ENCODE results near the gene KCNQ1OT1.

Gene KCNQ1OT1

DNA sequence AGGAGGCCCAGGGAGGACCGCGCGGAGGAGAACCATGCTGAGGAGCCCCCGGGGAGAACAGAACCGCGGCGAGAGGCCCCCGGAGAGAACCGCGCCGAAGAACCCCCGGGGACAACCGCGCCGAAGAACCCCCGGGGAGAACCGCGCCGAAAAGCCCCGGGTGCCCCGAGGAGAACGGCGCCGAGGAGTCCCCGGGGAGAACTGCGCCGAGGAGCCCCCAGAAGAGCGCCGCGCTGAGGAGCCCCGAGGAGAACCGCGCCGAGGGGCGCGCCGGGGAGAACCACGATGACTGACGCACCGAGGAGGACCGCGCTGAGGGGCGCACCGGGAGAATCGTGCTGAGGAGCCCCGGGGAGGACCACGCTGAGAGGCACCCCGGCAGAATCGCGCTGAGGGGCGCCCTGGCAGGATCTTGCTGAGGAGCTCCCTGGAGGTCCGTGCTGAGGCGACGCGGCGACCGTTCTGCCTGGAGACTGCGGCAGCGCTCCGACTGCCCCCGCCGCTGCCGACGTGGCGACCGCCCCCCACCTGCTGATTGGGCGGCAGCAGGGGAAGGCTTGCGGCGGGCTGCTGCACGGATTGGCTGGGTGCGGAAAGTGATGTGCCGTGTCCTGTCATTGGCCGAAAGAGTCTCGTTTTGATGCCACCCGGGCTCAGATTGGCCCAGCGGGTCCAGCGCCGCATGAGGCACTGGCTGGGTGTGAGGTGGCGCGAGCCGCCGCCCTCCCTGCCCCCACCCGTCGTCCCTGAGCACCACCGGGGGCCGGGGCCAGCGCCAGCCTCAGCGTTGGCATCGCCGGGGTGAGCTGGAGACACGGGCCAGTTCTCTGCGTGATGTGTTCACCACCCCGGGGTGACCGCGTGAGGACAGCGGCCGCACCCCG lies at the start of gene KCNQ1OT1:
Gene KCNQ1OT1 (minus strand): TSS at position 464 of the 884 bp plus-strand sequence.
- peaks cover 24% of the 10 kb centered on the region for H3K4me1 ChIP-seq (ENCODE audit: insufficient read depth, low read length)
- H3K9ac ChIP-seq (ENCODE audit: low read depth, low read length): peak within 1 kb of the TSS; percentile 61
- no peaks in the 10 kb centered on the region for H3K9me3 ChIP-seq (ENCODE audit: control insufficient read depth, insufficient read depth, low read length)
- H3K36me3 ChIP-seq (ENCODE audit: insufficient read depth, low read length): no peaks in the 10 kb centered on the region

GRCh38 chr11:2748814-2749554 lies 49.2 kb upstream of the KCNQ1OT1 start:
- Histone ChIP-seq H3K9me3 (ENCODE audit: control insufficient read depth, insufficient read depth, low read length) (no peaks in the 10 kb centered on the region), H3K4me1 (ENCODE audit: insufficient read depth, low read length) (no peaks in the 10 kb centered on the region), H3K9ac (ENCODE audit: low read depth, low read length) (no peak overlapping the region), H3K36me3 (ENCODE audit: insufficient read depth, low read length) (no peaks in the 10 kb centered on the region; the same call in 1 of the 2 replicates)

DNA sequence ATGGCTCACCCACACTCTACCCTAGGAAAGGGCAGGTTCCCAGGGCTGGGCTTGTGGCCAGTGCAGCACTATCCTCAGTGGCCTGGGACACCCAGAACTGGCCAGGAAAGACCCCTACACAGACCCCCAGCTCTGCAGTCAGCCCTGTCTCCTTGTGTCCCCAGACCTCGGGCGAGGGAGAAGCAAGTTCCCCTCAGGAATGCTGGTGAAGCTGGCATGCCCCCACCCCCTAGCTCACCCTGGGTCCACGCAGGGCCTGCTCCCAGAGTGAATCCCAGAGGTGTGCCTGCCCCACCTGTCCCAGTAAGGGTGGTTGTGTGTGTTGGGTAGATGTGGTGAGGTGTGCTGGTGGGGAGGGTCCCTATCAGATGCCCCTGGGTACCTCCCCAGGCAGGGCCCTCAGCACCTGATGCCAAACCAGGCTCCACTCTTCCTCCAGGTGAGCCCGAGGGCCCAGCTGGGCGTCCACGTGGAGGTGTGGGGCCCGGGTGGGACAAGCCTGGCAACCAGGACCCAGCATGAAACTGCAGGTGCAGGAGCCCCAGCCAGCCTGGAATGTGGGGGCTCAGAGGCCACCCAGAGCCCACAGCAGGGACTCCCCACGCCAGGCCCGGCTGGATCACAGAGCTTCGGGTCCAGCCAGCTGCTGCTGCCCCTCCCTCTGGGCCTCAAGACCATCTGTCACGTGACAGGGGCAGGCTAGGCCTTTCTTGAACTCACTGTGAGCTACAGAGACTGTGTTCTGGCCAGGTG lies 48.4 kb upstream of the KCNQ1OT1 start:
- Histone ChIP-seq H3K9me3 (ENCODE audit: control insufficient read depth, insufficient read depth, low read length) (no peaks in the 10 kb centered on the region), H3K9ac (ENCODE audit: low read depth, low read length) (no peak overlapping the region), H3K4me1 (ENCODE audit: insufficient read depth, low read length) (no peaks in the 10 kb centered on the region), H3K36me3 (ENCODE audit: insufficient read depth, low read length) (no peaks in the 10 kb centered on the region; the same call in 1 of the 2 replicates)

DNA sequence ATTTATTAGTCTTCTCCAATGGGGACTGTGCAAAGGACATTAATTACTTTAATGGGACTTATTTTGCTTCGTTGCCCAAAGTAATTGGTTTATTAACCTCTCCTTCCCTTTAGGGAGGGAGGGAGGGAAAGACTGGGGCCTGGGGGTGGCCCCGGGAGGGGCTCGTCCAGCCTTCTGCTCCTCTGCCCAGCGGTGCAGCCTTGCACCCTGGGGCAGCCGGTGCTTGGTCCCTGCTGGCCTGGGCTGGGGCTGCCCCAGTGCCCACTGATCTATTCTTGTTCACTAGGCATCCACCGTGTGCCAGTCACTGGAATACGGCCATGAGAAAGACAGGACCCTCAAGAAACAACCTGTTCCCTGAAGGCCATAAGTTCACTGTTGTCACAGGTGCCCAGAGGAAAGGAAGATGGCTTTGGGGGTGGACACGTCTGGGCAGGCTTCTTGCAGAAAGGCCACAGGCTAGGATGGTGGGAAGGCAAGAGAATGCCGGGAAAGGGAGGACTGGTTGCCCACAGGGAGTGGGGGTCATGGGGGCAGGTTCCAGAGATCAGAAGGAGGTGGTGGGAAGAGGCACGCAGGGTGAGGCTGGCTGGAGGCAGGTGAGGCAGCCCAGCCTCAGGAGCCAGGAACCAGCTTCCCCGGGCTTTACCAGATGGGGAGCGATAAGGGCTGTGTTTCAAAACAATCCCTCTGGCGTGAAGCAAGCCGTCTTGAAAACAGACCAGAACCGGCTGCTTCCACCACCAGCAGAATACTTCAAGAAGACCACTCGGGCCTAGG lies 47.6 kb upstream of the KCNQ1OT1 start:
- Histone ChIP-seq H3K4me1 (ENCODE audit: insufficient read depth, low read length) (no peaks in the 10 kb centered on the region), H3K9ac (ENCODE audit: low read depth, low read length) (no peak overlapping the region), H3K36me3 (ENCODE audit: insufficient read depth, low read length) (no peaks in the 10 kb centered on the region; the same call in 1 of the 2 replicates), H3K9me3 (ENCODE audit: control insufficient read depth, insufficient read depth, low read length) (no peaks in the 10 kb centered on the region)

- no peak overlapping the region for H3K9ac ChIP-seq (ENCODE audit: low read depth, low read length)
- no peaks in the 10 kb centered on the region for H3K4me1 ChIP-seq (ENCODE audit: insufficient read depth, low read length)
- no peaks in the 10 kb centered on the region for H3K9me3 ChIP-seq (ENCODE audit: control insufficient read depth, insufficient read depth, low read length)
- H3K36me3 ChIP-seq (ENCODE audit: insufficient read depth, low read length): no peaks in the 10 kb centered on the region; the same call in 1 of the 2 replicates
Measured at GRCh38 chr11:2746401-2747247, 46.8 kb upstream of the KCNQ1OT1 start.

GRCh38 chr11:2745511-2745910 lies 45.7 kb upstream of the KCNQ1OT1 start:
- no peaks in the 10 kb centered on the region for H3K4me1 ChIP-seq (ENCODE audit: insufficient read depth, low read length)
- no peak overlapping the region for H3K9ac ChIP-seq (ENCODE audit: low read depth, low read length)
- no peaks in the 10 kb centered on the region for H3K36me3 ChIP-seq (ENCODE audit: insufficient read depth, low read length)
- H3K9me3 ChIP-seq (ENCODE audit: control insufficient read depth, insufficient read depth, low read length): no peaks in the 10 kb centered on the region

- Histone ChIP-seq H3K4me1 (ENCODE audit: insufficient read depth, low read length) (no peaks in the 10 kb centered on the region), H3K9ac (ENCODE audit: low read depth, low read length) (no peak overlapping the region), H3K9me3 (ENCODE audit: control insufficient read depth, insufficient read depth, low read length) (no peaks in the 10 kb centered on the region), H3K36me3 (ENCODE audit: insufficient read depth, low read length) (no peaks in the 10 kb centered on the region)
Measured at GRCh38 chr11:2744166-2744565, 44.4 kb upstream of the KCNQ1OT1 start.

GRCh38 chr11:2743427-2744110 lies 43.8 kb upstream of the KCNQ1OT1 start:
- no peaks in the 10 kb centered on the region for H3K36me3 ChIP-seq (ENCODE audit: insufficient read depth, low read length)
- H3K9me3 ChIP-seq (ENCODE audit: control insufficient read depth, insufficient read depth, low read length): no peaks in the 10 kb centered on the region
- no peak overlapping the region for H3K9ac ChIP-seq (ENCODE audit: low read depth, low read length)
- no peaks in the 10 kb centered on the region for H3K4me1 ChIP-seq (ENCODE audit: insufficient read depth, low read length)

- Histone ChIP-seq H3K36me3 (ENCODE audit: insufficient read depth, low read length) (no peaks in the 10 kb centered on the region), H3K9me3 (ENCODE audit: control insufficient read depth, insufficient read depth, low read length) (no peaks in the 10 kb centered on the region), H3K9ac (ENCODE audit: low read depth, low read length) (no peak overlapping the region), H3K4me1 (ENCODE audit: insufficient read depth, low read length) (no peaks in the 10 kb centered on the region; the same call in 1 of the 2 replicates)
Measured at GRCh38 chr11:2742611-2743426, 43.0 kb upstream of the KCNQ1OT1 start.

DNA sequence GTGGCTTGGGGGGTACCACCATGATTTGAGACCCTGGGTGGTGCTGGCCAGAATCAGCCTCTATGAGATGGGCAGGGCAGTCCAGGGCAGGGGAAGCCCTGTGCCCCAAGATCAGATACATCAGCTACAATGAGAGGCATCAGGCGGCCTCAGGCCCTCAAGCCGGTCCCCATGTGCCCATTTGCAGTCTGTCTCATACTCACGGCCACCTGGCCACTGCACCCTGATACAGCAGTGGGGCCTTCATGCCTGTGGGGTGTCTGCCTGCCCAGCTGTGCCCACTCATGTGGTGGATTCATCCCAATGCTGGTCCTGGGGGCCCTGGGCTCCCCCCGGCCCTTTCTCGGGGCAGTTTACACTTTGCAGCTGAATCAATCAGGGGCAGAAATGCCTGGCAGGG lies 42.4 kb upstream of the KCNQ1OT1 start:
- H3K36me3 ChIP-seq (ENCODE audit: insufficient read depth, low read length): no peaks in the 10 kb centered on the region
- H3K9me3 ChIP-seq (ENCODE audit: control insufficient read depth, insufficient read depth, low read length): no peaks in the 10 kb centered on the region
- no peaks in the 10 kb centered on the region; the same call in 1 of the 2 replicates for H3K4me1 ChIP-seq (ENCODE audit: insufficient read depth, low read length)
- no peak overlapping the region for H3K9ac ChIP-seq (ENCODE audit: low read depth, low read length)

DNA sequence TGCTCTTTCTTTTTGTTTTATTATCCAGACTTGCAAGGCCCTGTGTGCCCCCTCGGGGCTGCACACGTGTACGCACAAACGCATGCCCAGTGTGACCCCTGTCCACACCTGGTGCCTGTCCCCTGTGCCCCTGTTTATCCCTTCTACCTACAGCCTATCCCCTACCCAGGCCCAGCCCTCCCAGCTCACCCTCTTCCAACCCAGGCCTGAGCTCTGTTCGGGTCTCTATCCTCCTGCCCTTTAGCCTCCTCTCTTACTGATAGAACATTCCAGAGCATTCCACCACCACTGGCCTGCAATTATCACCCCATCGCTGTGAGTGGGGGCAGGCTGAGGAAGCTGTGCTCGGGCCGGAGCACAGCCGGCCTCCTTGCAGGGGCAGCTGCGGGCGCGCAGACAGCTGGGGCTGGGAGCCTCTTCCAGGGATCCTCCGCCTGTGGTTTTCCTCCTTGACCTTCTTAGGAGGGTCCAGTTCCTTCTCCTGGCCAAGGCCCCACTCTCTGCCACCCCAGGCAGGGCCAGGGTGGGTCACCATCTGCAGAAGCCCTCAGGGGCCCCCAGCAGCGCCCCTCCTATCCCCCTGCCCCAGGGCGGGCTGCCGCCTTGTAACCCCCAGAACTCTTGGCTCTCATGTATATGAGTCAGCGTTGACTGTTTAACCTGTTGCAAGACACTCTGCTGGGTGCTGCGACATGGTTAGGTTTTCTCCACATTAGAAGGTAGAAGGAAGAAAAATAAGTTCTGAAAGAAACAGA lies 41.8 kb upstream of the KCNQ1OT1 start:
- Histone ChIP-seq H3K36me3 (ENCODE audit: insufficient read depth, low read length) (no peaks in the 10 kb centered on the region), H3K9me3 (ENCODE audit: control insufficient read depth, insufficient read depth, low read length) (no peaks in the 10 kb centered on the region), H3K4me1 (ENCODE audit: insufficient read depth, low read length) (no peaks in the 10 kb centered on the region; the same call in 1 of the 2 replicates), H3K9ac (ENCODE audit: low read depth, low read length) (no peak overlapping the region)

Data from ES-I3 (cell line).